Left renal cortex interstitium (tissue), 4 donors: ENCODE data around the gene HK3. TPM values are rescaled to one million over a fixed set of nuclear protein-coding genes. Genes with fewer than 3 reads are reported as not detected.

ENCODE experiments used
- DNase-seq, 4 donors: peaks; one replicate each; pipeline ENCODE4 v3.0.0-alpha.2; 2013; ENCODE audit warnings: low read depth in 4 of 4, low spot score in 2 of 4, missing footprints in 1 of 4
- polyA plus RNA-seq, 4 donors: library from polyadenylated mRNA; unstranded; fragments of 120-200 nt; gene quantifications; one replicate each; pipeline ENCODE4 v1.2.1, GENCODE V29; 2013; ENCODE audit not compliant: insufficient read length in 4 of 4

The HK3 gene
- polyA plus RNA-seq, 4 donors: 0.30 to 0.83 (median 0.64) TPM

GRCh38 chr5:176851871-176852658 lies 47.1 kb downstream of the HK3 start:
- DNase-seq: no peak

GRCh38 chr5:176851380-176851779 lies 47.8 kb downstream of the HK3 start:
- DNase-seq: no peak

GRCh38 chr5:176850371-176851245 lies 48.5 kb downstream of the HK3 start:
- no peak for DNase-seq

- no peak for DNase-seq
These were observed 49.4 kb downstream of the HK3 start for GRCh38 chr5:176849611-176850227.

GRCh38 chr5:176848651-176849050 lies 50.5 kb downstream of the HK3 start:
- DNase-seq: no peak

- no peak for DNase-seq
These were observed 51.3 kb downstream of the HK3 start for GRCh38 chr5:176847726-176848290.

GRCh38 chr5:176847148-176847547 lies 52.0 kb downstream of the HK3 start:
- no peak for DNase-seq

GRCh38 chr5:176846335-176847140 lies 52.6 kb downstream of the HK3 start:
- DNase-seq: no peak

- DNase-seq: no peak
These were observed 53.8 kb downstream of the HK3 start for GRCh38 chr5:176845392-176845713.

- no peak for DNase-seq
These were observed 54.3 kb downstream of the HK3 start for GRCh38 chr5:176844706-176845391.

- DNase-seq: no peak
These were observed 54.9 kb downstream of the HK3 start for GRCh38 chr5:176844281-176844680.

GRCh38 chr5:176843673-176844072 lies 55.5 kb downstream of the HK3 start:
- DNase-seq: no peak

- DNase-seq: peak; percentile 69 to 93 (median 84)
These were observed 61.4 kb downstream of the HK3 start for GRCh38 chr5:176837707-176838115.

- no peak for DNase-seq
These were observed 62.1 kb downstream of the HK3 start for GRCh38 chr5:176836811-176837706.

- no peak for DNase-seq
These were observed 63.2 kb downstream of the HK3 start for GRCh38 chr5:176835918-176836317.

- DNase-seq: no peak
These were observed 65.9 kb downstream of the HK3 start for GRCh38 chr5:176833286-176833685.

GRCh38 chr5:176832162-176832561 lies 67.0 kb downstream of the HK3 start:
- no peak for DNase-seq

- no peak for DNase-seq
These were observed 67.7 kb downstream of the HK3 start for GRCh38 chr5:176831425-176831824.

- no peak for DNase-seq
These were observed 68.1 kb downstream of the HK3 start for GRCh38 chr5:176830995-176831423.
